ENCODE results near the gene CEBPE.

CEBPE gene

GRCh38 chr14:23102801-23103200 lies 16.3 kb downstream of the CEBPE start:
- no peak for DNase-seq (ENCODE audit: low read depth)

DNA sequence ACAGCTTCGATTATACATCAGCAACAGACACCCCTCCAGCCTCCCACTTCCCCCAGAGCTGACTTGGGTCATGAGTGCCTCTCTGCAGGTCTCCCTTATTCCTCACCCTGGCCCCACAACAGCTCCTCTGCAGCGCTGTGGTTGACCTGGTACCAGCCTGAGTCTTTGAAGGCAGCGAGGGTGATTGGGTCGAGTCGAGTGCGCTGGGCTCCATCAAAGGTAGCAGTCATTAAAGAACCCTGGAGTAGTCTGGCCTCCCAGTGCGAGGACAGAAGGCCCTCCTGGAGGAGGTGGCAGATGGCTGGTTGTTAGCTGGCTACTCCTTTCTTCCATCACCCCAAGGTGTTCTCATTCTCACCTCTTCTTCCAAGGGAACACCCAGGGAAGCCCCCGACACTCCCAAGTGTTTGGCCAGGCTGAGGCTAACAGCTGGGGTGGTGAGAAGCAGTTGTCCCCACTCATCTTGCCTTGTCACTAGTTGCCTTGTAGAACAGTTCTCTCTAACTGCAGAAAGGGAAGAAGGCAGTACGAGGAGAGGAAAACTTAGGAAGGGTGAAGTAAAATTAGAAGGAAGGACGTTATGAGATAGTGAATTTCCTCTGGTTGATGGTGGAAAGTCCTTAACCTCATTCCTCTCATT lies 16.9 kb downstream of the CEBPE start:
- DNase-seq (ENCODE audit: low read depth): no peak

DNA sequence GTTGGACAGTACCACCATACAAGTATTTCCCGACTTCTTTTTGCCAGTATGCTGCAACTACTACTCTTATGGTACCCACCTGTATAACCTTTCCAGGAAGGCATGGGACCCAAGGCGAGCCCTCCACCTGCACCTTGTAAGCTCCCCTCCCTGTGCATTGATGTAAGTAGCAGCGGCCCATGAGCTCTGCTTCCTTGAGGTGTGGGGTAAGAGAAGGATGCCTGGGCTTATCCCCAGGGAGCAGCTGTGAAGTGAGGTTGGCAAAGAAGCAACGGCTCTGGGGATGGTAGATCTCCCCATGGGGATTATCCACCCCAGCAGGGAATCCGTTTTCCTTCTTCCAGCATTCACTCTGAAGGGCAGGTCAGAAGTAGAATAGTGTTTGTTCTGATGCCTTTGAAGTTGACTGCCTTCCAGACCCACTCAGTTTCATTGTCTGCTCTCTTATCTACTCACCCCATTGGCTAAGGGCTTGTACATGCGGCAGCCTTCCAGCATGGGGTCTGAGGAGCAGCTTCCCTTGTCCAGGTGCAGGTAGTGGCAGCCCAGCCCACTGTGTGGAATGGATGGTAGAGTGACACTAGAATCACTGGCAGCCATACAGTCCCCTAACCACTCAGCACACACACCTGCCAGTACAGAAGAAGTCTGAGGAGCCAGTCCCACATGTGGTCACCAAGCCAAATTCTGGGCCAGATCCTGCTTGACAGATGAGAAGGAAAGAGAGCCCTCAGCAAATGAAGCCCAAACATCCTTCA lies 17.7 kb downstream of the CEBPE start:
- DNase-seq (ENCODE audit: low read depth): no peak

DNA sequence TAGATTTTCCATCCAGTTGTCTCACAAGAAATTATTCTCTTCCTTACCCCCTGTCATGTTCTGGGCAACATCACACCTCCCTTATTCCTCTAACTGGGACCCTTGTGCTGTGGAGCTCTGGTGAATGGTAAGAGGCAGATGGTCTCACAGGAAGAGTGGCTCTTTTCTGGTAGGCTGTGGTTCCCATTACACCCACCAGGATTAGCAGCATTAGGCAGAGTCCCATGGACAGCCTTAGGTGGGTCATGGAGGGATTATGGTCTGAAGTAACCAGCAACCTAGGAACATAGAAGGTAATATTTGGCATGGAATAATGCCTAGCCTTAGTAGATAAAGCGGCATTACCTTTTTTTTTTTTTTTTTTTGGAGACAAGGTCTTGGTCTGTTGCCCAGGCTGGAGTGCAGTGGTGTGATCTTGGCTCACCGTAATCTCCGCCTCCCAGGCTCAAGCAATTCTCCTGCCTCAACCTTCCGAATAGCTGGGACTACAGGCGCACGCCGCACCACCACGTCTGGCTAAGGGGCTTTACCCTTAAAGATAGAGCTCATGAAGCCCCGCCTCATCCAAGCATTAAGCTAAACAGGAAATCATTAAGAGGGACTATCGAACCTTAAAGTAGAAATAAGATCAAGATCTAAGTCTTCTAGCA lies 19.7 kb downstream of the CEBPE start:
- DNase-seq (ENCODE audit: low read depth): no peak

DNA sequence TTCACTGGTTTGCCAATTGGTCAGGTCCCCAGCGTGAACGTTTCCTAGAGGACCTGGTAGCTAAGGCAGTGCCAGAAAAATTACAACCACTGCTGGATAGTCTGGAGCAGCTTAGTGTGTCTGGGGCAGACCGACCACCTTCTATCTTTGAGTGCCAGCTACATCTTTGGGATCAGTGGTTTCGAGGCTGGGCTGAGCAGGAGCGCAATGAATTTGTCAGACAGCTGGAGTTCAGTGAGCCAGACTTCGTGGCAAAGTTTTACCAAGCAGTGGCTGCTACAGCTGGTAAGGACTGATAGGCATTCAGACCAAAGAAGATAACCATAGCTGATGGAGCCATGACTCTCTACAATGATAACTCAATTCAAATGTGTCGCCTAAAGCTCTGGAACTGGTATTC lies 21.3 kb downstream of the CEBPE start:
- DNase-seq (ENCODE audit: low read depth): no peak

GRCh38 chr14:23095196-23096108 lies 23.6 kb downstream of the CEBPE start, which contains the start of gene C14orf119:
TSS of gene C14orf119 (plus strand) at chr14:23095505. CDS start at chr14:23097659, 2,154 bp downstream.
- DNase-seq (ENCODE audit: low read depth): peak; percentile 99

DNA sequence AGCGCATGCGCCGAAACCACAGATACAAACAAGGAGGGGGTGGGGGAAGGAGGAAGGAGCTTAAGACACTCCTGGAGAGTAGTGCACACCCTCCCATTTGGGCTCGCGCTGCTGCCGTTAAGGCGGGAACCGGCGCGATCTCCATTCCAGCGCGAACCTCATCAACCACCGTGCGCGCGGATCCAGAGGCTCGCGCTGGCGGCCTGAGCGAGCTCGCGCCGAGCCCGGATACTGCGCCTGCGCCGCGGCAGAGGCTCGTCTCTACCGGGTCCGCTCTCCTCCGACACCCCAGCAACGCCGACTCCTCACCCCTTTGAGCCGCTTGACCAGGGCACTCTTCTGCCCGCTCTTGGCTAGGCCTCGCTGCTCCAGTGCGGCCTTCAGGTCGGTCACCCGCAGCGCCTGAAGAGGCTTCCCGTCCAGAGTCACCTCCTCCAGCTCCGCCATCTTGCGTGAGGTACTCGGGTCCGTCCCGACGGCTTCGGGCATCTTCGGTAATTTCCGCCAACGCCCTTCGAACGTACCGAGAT lies 24.3 kb downstream of the CEBPE start, which contains the start of gene ACIN1:
Gene ACIN1, minus strand, starts transcription at position 471 of the 530 bp plus-strand sequence. Its CDS starts 24 bp downstream, at position 447.
- peak; percentile 49 for DNase-seq (ENCODE audit: low read depth)

DNA sequence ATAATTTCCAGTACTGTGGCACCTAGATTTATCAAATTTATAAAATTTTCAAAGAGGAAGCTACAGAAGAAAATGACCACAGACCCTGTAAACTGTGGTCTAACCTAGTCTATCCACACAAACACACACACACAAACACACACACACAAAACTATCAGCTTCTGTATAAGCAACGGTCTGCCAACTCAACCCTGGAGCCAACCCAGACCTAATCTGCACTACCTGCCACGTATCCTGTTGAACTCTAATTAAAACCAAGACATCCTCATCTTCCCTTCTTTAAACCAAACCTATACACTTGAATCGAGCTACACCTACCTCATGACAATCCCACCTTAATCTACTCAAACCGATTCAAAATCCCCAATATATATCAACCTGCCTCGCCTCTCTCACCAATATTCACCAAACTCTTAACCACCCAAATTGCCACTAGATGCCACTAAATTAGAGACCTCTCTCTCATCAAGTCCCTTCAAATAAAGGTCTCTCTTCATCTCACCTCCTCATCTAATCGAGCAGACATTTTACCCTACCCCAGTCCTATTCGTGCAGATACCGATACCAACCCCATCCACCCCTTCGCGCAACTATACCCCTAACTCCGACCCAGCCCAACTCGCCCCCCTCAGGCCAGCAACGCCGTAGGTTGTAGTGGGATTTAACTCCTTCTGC lies 24.9 kb downstream of the CEBPE start:
- no peak for DNase-seq (ENCODE audit: low read depth)

DNA sequence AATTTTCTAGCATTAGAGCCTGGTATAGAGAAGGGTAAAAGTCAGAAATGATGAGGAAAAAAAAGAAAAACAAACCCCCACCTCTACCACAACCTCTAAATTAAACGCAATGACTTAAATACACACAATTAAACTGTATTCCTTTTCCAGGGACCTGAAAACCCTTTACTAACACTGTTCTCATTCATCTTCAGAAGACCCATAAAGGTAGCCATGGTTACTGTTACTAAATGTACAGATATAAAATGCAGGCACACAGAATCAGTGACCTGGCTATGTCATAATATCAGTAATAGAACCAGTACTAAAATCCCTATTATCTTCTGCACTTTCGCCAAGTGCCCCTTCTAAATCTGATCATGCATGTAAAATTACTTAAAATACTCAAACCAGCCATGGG lies 25.5 kb downstream of the CEBPE start:
- DNase-seq (ENCODE audit: low read depth): no peak

- no peak for DNase-seq (ENCODE audit: low read depth)
These were observed 26.0 kb downstream of the CEBPE start for GRCh38 chr14:23093104-23093503.

DNA sequence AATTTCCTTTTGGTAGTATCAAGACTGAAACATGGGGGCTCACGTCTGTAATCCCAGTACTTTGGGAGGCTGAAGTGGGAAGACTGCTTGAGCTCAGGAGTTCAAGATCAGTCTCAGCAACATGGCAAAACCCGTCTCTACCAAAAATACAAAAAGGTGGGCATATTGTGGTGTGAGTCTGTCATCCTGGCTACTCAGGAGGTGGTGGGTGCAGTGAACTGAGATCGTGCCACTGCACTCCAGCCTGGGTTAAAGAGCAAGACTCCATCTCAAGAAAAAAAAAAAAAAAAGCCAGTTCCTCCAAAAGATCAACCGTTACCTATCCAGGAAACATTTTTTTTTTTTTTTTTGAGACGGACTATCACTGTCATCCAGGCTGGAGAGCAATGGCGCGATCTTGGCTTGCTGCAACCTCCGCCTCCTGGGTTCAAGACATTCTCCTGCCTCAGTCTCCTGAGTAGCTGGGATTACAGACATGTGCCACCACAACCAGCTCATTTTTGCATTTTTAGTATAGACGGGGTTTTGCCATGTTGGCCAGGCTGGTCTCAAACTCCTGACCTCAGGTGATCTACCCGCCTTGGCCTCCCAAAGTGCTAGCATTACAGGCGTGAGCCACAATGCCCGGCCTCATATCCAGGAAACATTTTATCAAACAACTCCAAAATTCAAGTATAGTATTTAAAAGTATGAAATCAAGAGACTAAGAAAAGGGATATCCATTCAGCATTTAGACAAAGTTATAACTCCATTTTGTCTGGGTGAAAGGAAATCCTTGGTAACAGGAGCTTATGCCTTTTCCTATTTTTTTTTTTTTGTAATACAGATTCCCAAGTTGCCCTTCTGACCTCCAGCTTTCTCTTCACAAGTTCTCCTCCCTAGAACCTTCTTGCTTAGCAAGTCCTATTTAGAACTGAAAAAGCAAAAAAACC lies 27.5 kb downstream of the CEBPE start:
- no peak for DNase-seq (ENCODE audit: low read depth)

DNA sequence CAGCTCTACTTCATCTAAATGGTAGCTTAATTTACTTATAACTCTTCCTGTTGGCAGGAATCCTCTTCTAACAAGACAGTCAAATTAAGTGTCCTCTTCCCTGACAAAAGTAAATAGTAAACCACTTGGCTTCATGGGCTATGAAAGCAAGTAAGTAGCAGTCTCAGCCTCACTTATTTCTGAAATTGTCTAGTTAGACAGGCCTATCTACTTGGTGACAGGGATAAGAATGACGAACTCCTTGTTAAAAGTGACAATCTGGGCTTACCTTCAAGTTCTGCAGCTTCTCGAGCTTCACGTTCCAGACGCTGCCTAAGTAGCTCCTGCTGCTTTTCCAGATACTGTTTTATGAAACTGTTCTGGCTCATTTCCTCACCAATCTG lies 28.8 kb downstream of the CEBPE start:
- DNase-seq (ENCODE audit: low read depth): no peak

DNA sequence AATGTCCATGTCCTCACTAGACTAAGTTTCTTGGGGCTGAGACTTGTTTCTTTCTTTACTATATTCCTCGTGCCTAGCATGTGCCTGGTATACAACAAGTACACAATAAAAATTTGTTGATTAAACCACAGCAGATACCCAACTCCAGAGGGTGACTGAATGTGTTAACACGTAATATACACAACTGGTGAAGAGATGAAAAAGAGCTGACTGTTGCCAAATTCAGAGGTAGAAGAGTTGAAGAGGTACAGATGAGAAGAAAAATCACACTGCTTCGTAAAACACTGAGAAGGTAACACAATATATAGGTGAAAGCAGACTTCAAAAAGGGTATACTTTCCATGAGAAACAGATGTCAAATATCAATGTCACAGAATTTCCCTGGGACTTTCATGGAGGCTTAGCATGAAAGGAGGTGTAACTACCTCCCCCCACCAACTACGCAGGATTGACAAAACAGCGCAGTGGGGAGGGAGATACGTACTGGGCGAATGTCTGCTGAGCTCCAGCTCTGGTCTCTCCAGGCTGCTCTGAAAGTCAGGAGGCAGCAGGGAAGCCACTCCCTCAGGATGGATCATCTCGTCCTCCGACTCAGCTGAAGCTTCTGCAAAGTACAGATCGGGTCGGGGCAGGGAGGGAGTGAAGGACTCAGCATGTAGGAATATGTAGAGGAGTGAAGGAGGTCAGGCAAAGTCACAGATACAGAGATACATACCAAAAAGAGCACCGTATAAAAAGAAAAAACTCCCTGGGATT lies 29.4 kb downstream of the CEBPE start:
- no peak for DNase-seq (ENCODE audit: low read depth)

- no peak for DNase-seq (ENCODE audit: low read depth)
These were observed 32.5 kb downstream of the CEBPE start for GRCh38 chr14:23086565-23086964.

DNA sequence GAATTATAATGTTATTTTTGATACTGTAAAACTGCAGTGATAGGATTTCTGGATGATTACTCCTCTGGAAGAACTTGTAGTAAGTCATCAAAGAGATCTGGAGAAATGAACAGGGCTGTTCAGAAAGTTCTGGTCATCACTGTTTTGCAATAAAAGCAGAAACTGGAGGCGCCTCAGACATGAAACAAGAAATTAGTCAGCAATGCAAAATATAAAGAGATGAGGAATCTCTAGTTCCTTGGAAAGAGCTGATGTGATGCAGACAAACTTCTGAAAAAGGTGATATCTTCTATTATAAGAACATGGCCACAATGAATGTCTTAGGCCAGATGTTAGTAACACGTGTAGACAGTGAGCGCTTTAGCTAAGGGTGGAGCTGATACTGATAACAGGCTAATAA lies 33.6 kb downstream of the CEBPE start:
- no peak for DNase-seq (ENCODE audit: low read depth)

DNA sequence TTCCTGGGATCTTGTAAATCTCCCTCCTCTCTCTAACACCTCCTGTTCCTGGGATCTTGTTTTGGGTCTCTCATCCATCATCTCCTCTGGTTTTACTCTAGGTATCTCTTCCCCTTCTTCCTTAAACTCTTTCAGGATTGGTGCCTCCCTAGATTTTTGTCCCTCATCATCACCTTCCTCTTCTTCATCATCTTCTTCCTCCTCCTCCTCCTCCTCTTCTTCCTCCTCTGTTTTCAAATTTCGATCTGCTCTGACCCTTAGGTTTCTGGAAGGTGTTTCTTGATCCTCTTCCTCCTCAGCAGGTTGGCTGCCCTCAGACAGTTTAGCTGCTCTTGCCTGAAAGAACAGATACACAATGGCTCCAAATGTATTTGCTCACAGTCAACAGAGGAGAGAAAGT lies 38.6 kb downstream of the CEBPE start:
- no peak for DNase-seq (ENCODE audit: low read depth)

- no peak for DNase-seq (ENCODE audit: low read depth)
These were observed 39.3 kb downstream of the CEBPE start for GRCh38 chr14:23079716-23080115.

DNA sequence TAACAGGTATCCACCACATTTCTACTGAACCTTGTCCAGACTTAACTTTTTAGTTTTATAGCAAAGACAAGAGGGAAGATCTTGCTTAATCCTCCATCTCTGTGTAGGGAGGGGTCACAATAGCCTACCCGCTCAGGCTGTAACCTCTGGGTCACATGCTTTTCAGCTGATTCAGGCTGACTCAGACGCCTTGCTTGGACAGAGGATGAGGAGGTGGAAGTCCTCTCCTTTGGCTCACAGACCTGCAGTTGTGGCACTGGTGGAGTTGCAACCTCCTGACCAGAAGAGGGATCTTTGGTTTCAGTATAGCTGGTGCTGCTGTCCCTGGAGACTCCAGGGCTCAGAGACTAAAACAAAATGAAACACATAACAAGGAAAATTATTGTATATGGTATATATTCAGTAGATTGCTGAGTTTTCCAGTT lies 40.4 kb downstream of the CEBPE start:
- DNase-seq (ENCODE audit: low read depth): no peak

- no peak for DNase-seq (ENCODE audit: low read depth)
These were observed 41.1 kb downstream of the CEBPE start for GRCh38 chr14:23077962-23078361.
